DND-41 (cell line): ENCODE measurements around the gene RPL13A.

Source experiments
- ATAC-seq: fragments of 200-7000 bp; cut with Tn5 transposase; 3 replicates; pipeline ENCODE4 v1.9.1; 2021; ENCODE audit warnings: low read depth; ENCODE audit not compliant: insufficient read depth
- DNase-seq: peaks from one replicate; pipeline ENCODE4 v3.0.0-alpha.2; 2020
- H2AFZ ChIP-seq: 2 replicates; pipeline ENCODE4 v1.6.0; 2012; ENCODE audit warnings: low read depth, low read length
- H3K27ac ChIP-seq: 2 replicates; pipeline ENCODE4 v1.5.1; 2012; ENCODE audit warnings: low read length, inconsistent platforms
- H3K27me3 ChIP-seq: fragments of 200-600 bp; sonication (generic); 2 replicates; pipeline ENCODE4 v1.6.0; 2012; ENCODE audit warnings: low read length, mild to moderate bottlenecking, inconsistent platforms; ENCODE audit not compliant: insufficient read depth, poor library complexity
- H3K36me3 ChIP-seq: 2 replicates; pipeline ENCODE4 v1.5.1; 2012; ENCODE audit warnings: low read length, inconsistent platforms; ENCODE audit not compliant: insufficient read depth
- H3K4me1 ChIP-seq: 2 replicates; pipeline ENCODE4 v1.5.1; 2012; ENCODE audit warnings: mild to moderate bottlenecking, low read length; ENCODE audit not compliant: insufficient read depth
- H3K4me2 ChIP-seq: 2 replicates; pipeline ENCODE4 v1.6.0; 2012; ENCODE audit warnings: mild to moderate bottlenecking, moderate library complexity, low read length, inconsistent platforms; ENCODE audit not compliant: insufficient read depth
- H3K4me3 ChIP-seq, 2 experiments: fragments of 200-600 bp in 1 of 2; shearing (Covaris generic) in 1 of 2; 2 replicates each; pipeline ENCODE4 v1.5.1; 2012 to 2016; ENCODE audit warnings: inconsistent platforms in 2 of 2, low read length in 2 of 2, mild to moderate bottlenecking in 2 of 2, low read depth in 1 of 2, moderate library complexity in 1 of 2
- H3K79me2 ChIP-seq: 2 replicates; pipeline ENCODE4 v1.6.0; 2012; ENCODE audit warnings: low read length, inconsistent platforms; ENCODE audit not compliant: insufficient read depth
- H3K9ac ChIP-seq: 2 replicates; pipeline ENCODE4 v1.6.0; 2012; ENCODE audit warnings: low read depth, mild to moderate bottlenecking, inconsistent platforms, low read length, moderate library complexity
- H3K9me3 ChIP-seq: 2 replicates; pipeline ENCODE4 v1.5.1; 2012; ENCODE audit warnings: low read length, moderate library complexity, mild to moderate bottlenecking, inconsistent platforms; ENCODE audit not compliant: insufficient read depth, severe bottlenecking
- H4K20me1 ChIP-seq: 2 replicates; pipeline ENCODE4 v1.6.0; 2012; ENCODE audit warnings: low read length; ENCODE audit not compliant: insufficient read depth
- EZH2 ChIP-seq: IDR thresholded peaks from 3 replicates; pipeline ENCODE4 v1.6.1; 2012; ENCODE audit warnings: borderline replicate concordance, low read depth, mild to moderate bottlenecking, moderate library complexity, low read length, inconsistent platforms; ENCODE audit not compliant: severe bottlenecking
- TF ChIP-seq, protein P1 (sequence below): IDR thresholded peaks from 2 replicates; pipeline ENCODE4 v1.5.1; 2012; ENCODE audit warnings: borderline replicate concordance, low read length, moderate library complexity, mild to moderate bottlenecking; ENCODE audit not compliant: poor library complexity, severe bottlenecking; ENCODE audit errors: extremely low read depth

Gene RPL13A

DNA sequence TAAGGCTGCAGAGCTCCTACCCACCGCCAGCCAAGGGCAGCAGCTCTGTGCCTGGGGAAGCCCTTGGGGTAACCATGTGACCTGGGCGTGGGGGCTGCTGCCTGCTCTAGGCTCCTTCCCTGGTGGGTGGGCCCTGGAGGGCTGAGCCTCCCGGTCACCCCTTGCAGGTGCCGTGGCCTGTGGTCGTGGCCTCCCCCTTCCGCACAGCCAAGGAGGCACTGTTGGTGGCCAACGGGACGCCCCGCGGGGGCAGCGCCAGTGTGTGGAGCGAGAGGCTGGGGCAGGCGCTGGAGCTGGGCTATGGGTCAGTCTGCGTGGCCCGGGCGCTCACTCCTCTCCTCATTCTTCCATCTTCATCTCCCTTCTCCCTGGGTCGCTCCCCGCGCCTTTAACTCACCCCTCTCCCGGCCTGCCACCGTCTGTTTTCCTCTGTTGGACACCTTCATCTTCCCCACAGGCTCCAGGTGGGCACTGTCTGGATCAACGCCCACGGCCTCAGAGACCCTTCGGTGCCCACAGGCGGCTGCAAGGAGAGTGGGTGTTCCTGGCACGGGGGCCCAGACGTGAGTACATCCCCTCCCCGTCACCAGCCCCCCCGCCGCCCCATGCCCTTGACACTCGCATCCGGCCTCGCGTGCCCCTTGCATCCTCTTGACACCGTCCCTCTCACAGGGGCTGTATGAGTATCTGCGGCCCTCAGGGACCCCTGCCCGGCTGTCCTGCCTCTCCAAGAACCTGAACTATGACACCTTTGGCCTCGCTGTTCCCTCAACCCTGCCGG lies 23.3 kb upstream of the RPL13A start:
- no peaks in the 10 kb centered on the region for H3K9me3 ChIP-seq
- ATAC-seq (no peak), DNase-seq (no peak)

DNA sequence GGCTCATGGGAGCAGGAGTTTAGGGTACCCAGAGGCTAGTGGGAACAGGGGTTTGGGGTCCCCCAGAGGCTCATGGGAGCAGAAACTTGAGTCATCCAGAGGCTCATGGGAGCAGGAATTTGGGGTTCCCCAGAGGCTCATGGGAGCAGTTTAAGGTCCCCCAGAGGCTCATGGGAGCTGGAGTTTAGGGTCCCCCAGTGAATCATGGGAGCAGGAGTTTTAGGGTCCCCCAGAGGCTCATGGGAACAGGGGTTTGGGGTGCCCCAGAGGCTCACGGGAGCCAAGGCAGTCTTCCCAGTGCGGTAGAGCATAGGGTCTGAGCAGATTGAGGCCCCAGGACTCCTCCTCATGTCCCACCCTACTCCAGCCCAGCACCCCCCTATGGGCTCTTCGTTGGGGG lies 22.0 kb upstream of the RPL13A start:
- no peak overlapping the region for H3K4me2 ChIP-seq
- H3K27ac ChIP-seq = no peak overlapping the region
- peaks cover 55% of the 10 kb centered on the region for H3K36me3 ChIP-seq
- H3K9ac ChIP-seq = no peak overlapping the region
- H3K9me3 ChIP-seq = no peaks in the 10 kb centered on the region
- no peaks in the 10 kb centered on the region for H4K20me1 ChIP-seq
- DNase-seq (no peak), ATAC-seq (no peak)
- H3K4me1 ChIP-seq = no peaks in the 10 kb centered on the region
- TF ChIP-seq EZH2 = no peak
- TF ChIP-seq, protein P1, sequence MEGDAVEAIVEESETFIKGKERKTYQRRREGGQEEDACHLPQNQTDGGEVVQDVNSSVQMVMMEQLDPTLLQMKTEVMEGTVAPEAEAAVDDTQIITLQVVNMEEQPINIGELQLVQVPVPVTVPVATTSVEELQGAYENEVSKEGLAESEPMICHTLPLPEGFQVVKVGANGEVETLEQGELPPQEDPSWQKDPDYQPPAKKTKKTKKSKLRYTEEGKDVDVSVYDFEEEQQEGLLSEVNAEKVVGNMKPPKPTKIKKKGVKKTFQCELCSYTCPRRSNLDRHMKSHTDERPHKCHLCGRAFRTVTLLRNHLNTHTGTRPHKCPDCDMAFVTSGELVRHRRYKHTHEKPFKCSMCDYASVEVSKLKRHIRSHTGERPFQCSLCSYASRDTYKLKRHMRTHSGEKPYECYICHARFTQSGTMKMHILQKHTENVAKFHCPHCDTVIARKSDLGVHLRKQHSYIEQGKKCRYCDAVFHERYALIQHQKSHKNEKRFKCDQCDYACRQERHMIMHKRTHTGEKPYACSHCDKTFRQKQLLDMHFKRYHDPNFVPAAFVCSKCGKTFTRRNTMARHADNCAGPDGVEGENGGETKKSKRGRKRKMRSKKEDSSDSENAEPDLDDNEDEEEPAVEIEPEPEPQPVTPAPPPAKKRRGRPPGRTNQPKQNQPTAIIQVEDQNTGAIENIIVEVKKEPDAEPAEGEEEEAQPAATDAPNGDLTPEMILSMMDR = no peak
- H3K27me3 ChIP-seq = no peaks in the 10 kb centered on the region
- H3K79me2 ChIP-seq = no peaks in the 10 kb centered on the region
- no peak overlapping the region for H3K4me3 ChIP-seq
- no peak overlapping the region for H2AFZ ChIP-seq

More for the DNA sequence above, 23.3 kb upstream of the RPL13A start:
- Histone ChIP-seq H2AFZ (no peak overlapping the region), H3K9ac (no peak overlapping the region), H3K4me1 (no peaks in the 10 kb centered on the region), H3K4me3 (no peak overlapping the region), H3K27me3 (no peaks in the 10 kb centered on the region), H3K79me2 (no peaks in the 10 kb centered on the region), H4K20me1 (no peaks in the 10 kb centered on the region), H3K4me2 (no peak overlapping the region), H3K36me3 (peaks cover 58% of the 10 kb centered on the region), H3K27ac (no peak overlapping the region)
- no peak for TF ChIP-seq EZH2
- TF ChIP-seq, protein P1 = no peak

DNA sequence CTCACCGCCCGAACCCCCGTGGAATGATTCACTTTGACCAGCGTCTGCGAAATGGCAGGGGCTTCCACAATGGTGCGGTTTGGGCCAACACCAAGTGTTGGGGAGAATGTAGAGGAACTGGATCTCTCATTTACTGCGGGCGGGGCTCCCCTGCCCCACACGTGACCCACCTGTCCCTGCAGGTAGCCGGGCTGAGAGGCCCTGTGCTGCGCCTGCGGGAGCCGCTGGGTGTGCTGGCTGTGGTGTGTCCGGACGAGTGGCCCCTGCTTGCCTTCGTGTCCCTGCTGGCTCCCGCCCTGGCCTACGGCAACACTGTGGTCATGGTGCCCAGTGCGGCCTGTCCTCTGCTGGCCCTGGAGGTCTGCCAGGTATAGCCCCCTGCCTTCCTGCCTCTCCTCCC lies 19.2 kb upstream of the RPL13A start:
- no peaks in the 10 kb centered on the region for H3K27me3 ChIP-seq
- DNase-seq = no peak
- H3K9me3 ChIP-seq = no peaks in the 10 kb centered on the region
- peaks cover 12% of the 10 kb centered on the region for H3K4me1 ChIP-seq
- TF ChIP-seq, protein P1 = no peak
- no peak for TF ChIP-seq EZH2
- no peaks in the 10 kb centered on the region for H3K79me2 ChIP-seq
- H3K9ac ChIP-seq = no peak overlapping the region
- ATAC-seq = no peak
- H3K4me3 ChIP-seq = no peak overlapping the region
- no peak overlapping the region for H3K4me2 ChIP-seq
- H2AFZ ChIP-seq = no peak overlapping the region
- H4K20me1 ChIP-seq = no peaks in the 10 kb centered on the region
- no peak overlapping the region for H3K27ac ChIP-seq
- H3K36me3 ChIP-seq = peaks cover 60% of the 10 kb centered on the region
